22Rv1 (cell line): ENCODE results near the gene YTHDC2.

Source experiments
- ZFX ChIP-seq: fragments of 450-650 bp; IDR thresholded peaks from 2 replicates; pipeline ENCODE4 v1.6.1; 2017; ENCODE audit warnings: antibody characterized with exemption, borderline replicate concordance
- TF ChIP-seq, protein P1 (sequence below): fragments of 450-650 bp; IDR thresholded peaks from 2 replicates; pipeline ENCODE4 v1.5.1; 2017; ENCODE audit warnings: mild to moderate bottlenecking

GRCh38 chr5:113607361-113607760 is 93.9 kb downstream of the YTHDC2 start:
- TF ChIP-seq, protein P1, sequence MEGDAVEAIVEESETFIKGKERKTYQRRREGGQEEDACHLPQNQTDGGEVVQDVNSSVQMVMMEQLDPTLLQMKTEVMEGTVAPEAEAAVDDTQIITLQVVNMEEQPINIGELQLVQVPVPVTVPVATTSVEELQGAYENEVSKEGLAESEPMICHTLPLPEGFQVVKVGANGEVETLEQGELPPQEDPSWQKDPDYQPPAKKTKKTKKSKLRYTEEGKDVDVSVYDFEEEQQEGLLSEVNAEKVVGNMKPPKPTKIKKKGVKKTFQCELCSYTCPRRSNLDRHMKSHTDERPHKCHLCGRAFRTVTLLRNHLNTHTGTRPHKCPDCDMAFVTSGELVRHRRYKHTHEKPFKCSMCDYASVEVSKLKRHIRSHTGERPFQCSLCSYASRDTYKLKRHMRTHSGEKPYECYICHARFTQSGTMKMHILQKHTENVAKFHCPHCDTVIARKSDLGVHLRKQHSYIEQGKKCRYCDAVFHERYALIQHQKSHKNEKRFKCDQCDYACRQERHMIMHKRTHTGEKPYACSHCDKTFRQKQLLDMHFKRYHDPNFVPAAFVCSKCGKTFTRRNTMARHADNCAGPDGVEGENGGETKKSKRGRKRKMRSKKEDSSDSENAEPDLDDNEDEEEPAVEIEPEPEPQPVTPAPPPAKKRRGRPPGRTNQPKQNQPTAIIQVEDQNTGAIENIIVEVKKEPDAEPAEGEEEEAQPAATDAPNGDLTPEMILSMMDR = no peak
- TF ChIP-seq ZFX = no peak
